Endothelial cell (in vitro differentiated cells): ENCODE results near the gene PLEKHF1. TPM values are rescaled to one million over a fixed set of nuclear protein-coding genes. Genes with fewer than 3 reads are reported as not detected.

Experiments
- DNase-seq: peaks from one replicate; pipeline ENCODE4 v3.0.0; 2021; ENCODE audit warnings: low spot score
- H3K27ac Mint-ChIP-seq: one replicate; pipeline ENCODE4 v1.8.0; 2021; ENCODE audit warnings: mixed read lengths, inconsistent platforms; ENCODE audit not compliant: unreplicated experiment
- H3K27me3 Mint-ChIP-seq: one replicate; pipeline ENCODE4 v1.8.0; 2021; ENCODE audit warnings: mild to moderate bottlenecking, moderate library complexity, mixed read lengths, inconsistent platforms; ENCODE audit not compliant: unreplicated experiment
- H3K36me3 Mint-ChIP-seq: one replicate; pipeline ENCODE4 v1.8.0; 2021; ENCODE audit warnings: mild to moderate bottlenecking, low read depth, mixed read lengths, inconsistent platforms; ENCODE audit not compliant: unreplicated experiment
- H3K4me1 Mint-ChIP-seq: one replicate; pipeline ENCODE4 v1.8.0; 2021; ENCODE audit warnings: mild to moderate bottlenecking, mixed read lengths, inconsistent platforms; ENCODE audit not compliant: unreplicated experiment
- H3K4me3 Mint-ChIP-seq: one replicate; pipeline ENCODE4 v1.8.0; 2021; ENCODE audit warnings: mild to moderate bottlenecking, mixed read lengths, inconsistent platforms; ENCODE audit not compliant: unreplicated experiment
- H3K9me3 Mint-ChIP-seq: one replicate; pipeline ENCODE4 v1.8.0; 2021; ENCODE audit warnings: mixed read lengths, inconsistent platforms; ENCODE audit not compliant: unreplicated experiment
- CTCF ChIP-seq: fragments of 200-600 bp; sonication (generic); IDR thresholded peaks from one replicate; pipeline ENCODE4 v1.5.0; 2021; ENCODE audit warnings: antibody characterized with exemption; ENCODE audit not compliant: unreplicated experiment
- total RNA-seq: library from RNA; stranded (reverse); fragmentation: NEBNext Ultra II Directional; extraction: Animal tissue kit (Norgen Biotek cat#: 25700); gene quantifications from one replicate; pipeline ENCODE4 v1.2.1, GENCODE V29; 2021; ENCODE audit not compliant: unreplicated experiment

Gene PLEKHF1
- total RNA-seq, 1 donor from 2014 or later = 0.77 TPM

- Mint-ChIP-seq H3K4me1 (peaks cover 18% of the 10 kb centered on the region), H3K27me3 (peaks cover 8% of the 10 kb centered on the region), H3K36me3 (no peaks in the 10 kb centered on the region), H3K4me3 (peak overlapping the region; percentile 85), H3K9me3 (no peaks in the 10 kb centered on the region), H3K27ac (no peak overlapping the region)
- TF ChIP-seq CTCF = no peak
- DNase-seq = no peak
These were observed 50.7 kb downstream of the PLEKHF1 start for GRCh38 chr19:29715701-29716581.

- Mint-ChIP-seq H3K4me3 (no peak overlapping the region), H3K4me1 (peaks cover 18% of the 10 kb centered on the region), H3K9me3 (no peaks in the 10 kb centered on the region), H3K27ac (no peak overlapping the region), H3K36me3 (no peaks in the 10 kb centered on the region), H3K27me3 (peaks cover 8% of the 10 kb centered on the region)
- TF ChIP-seq CTCF = no peak
- no peak for DNase-seq
These were observed 51.8 kb downstream of the PLEKHF1 start for GRCh38 chr19:29717051-29717450.

- TF ChIP-seq CTCF = no peak
- H3K4me1 Mint-ChIP-seq = peaks cover 3% of the 10 kb centered on the region
- no peaks in the 10 kb centered on the region for H3K36me3 Mint-ChIP-seq
- peaks cover 6% of the 10 kb centered on the region for H3K27me3 Mint-ChIP-seq
- peak; percentile 46 for DNase-seq
- no peak overlapping the region for H3K4me3 Mint-ChIP-seq
- no peaks in the 10 kb centered on the region for H3K9me3 Mint-ChIP-seq
- H3K27ac Mint-ChIP-seq = no peak overlapping the region
These were observed 58.9 kb downstream of the PLEKHF1 start for GRCh38 chr19:29724102-29724641.

GRCh38 chr19:29724746-29725145, 59.5 kb downstream of the PLEKHF1 start:
- H3K9me3 Mint-ChIP-seq = no peaks in the 10 kb centered on the region
- H3K4me3 Mint-ChIP-seq = no peak overlapping the region
- H3K36me3 Mint-ChIP-seq = no peaks in the 10 kb centered on the region
- H3K27ac Mint-ChIP-seq = no peak overlapping the region
- peaks cover 3% of the 10 kb centered on the region for H3K4me1 Mint-ChIP-seq
- no peak for TF ChIP-seq CTCF
- H3K27me3 Mint-ChIP-seq = peaks cover 9% of the 10 kb centered on the region
- DNase-seq = no peak

Other genes starting within 250 kb of the PLEKHF1 start
- 0.18 TPM for gene VSTM2B, start 139.5 kb upstream of the PLEKHF1 start, total RNA-seq
- 48.8 TPM for gene POP4, start 59.2 kb upstream of the PLEKHF1 start, total RNA-seq
- 6.1 TPM for gene C19orf12, start 49.8 kb downstream of the PLEKHF1 start, total RNA-seq
- 2.3 TPM for gene CCNE1, start 146.5 kb downstream of the PLEKHF1 start, total RNA-seq